OCI-LY1 (cell line): ENCODE results near the gene ADIPOR1.

Source experiments
- H2AFZ ChIP-seq: fragments of 200-600 bp; sonication (generic), shearing (Covaris generic); 2 replicates; pipeline ENCODE4 v1.6.0; 2014; ENCODE audit warnings: antibody characterized with exemption, mild to moderate bottlenecking, low read length
- H3F3A ChIP-seq: fragments of 200-600 bp; sonication (generic), shearing (Covaris generic); 2 replicates; pipeline ENCODE4 v1.6.0; 2014; ENCODE audit warnings: mild to moderate bottlenecking, antibody characterized with exemption, low read length, moderate library complexity; ENCODE audit not compliant: insufficient read depth
- H3K27ac ChIP-seq: fragments of 200-600 bp; sonication (generic); 2 replicates; pipeline ENCODE4 v1.5.1; 2014; ENCODE audit warnings: low read length, mixed run types, mild to moderate bottlenecking, low read depth; ENCODE audit not compliant: poor library complexity, severe bottlenecking
- H3K27me3 ChIP-seq: fragments of 200-600 bp; sonication (generic); 2 replicates; pipeline ENCODE4 v1.6.0; 2014; ENCODE audit warnings: antibody characterized with exemption, mild to moderate bottlenecking, low read length, moderate library complexity; ENCODE audit not compliant: insufficient read depth
- H3K36me3 ChIP-seq: fragments of 200-600 bp; sonication (generic); 2 replicates; pipeline ENCODE4 v1.6.1; 2014; ENCODE audit warnings: mild to moderate bottlenecking, antibody characterized with exemption, low read length, moderate library complexity, mixed read lengths; ENCODE audit not compliant: insufficient read depth
- H3K4me1 ChIP-seq: fragments of 200-600 bp; sonication (generic); 2 replicates; pipeline ENCODE4 v1.5.1; 2014; ENCODE audit warnings: mild to moderate bottlenecking, low read length, moderate library complexity; ENCODE audit not compliant: insufficient read depth, severe bottlenecking
- H3K4me2 ChIP-seq: fragments of 200-600 bp; sonication (generic), shearing (Covaris generic); 2 replicates; pipeline ENCODE4 v1.6.1; 2014; ENCODE audit warnings: low read length
- H3K4me3 ChIP-seq: fragments of 200-600 bp; sonication (generic); 2 replicates; pipeline ENCODE4 v1.5.1; 2014; ENCODE audit warnings: low read length, low read depth, mild to moderate bottlenecking, mixed read lengths; ENCODE audit not compliant: poor library complexity, severe bottlenecking
- H3K79me2 ChIP-seq: fragments of 200-600 bp; shearing (Covaris generic); 2 replicates; pipeline ENCODE4 v1.6.1; 2016; ENCODE audit warnings: mixed run types, low read length, mixed read lengths; ENCODE audit not compliant: insufficient read depth
- H3K9ac ChIP-seq: fragments of 200-600 bp; sonication (generic), shearing (Covaris generic); 2 replicates; pipeline ENCODE4 v1.6.1; 2014; ENCODE audit warnings: mild to moderate bottlenecking, low read length, mixed read lengths
- H3K9me2 ChIP-seq: fragments of 200-600 bp; sonication (generic), shearing (Covaris generic); 2 replicates; pipeline ENCODE4 v1.6.1; 2014; ENCODE audit warnings: low read depth, mild to moderate bottlenecking, low read length, mixed read lengths
- H3K9me3 ChIP-seq: fragments of 200-600 bp; shearing (Covaris generic); 2 replicates; pipeline ENCODE4 v1.6.1; 2014; ENCODE audit warnings: low read length, mixed read lengths
- H4K20me1 ChIP-seq: fragments of 200-600 bp; sonication (generic), shearing (Covaris generic); 2 replicates; pipeline ENCODE4 v1.6.0; 2016; ENCODE audit warnings: mild to moderate bottlenecking, low read length; ENCODE audit not compliant: insufficient read depth
- EZH2 ChIP-seq: fragments of 200-600 bp; sonication (generic), shearing (Covaris generic); IDR thresholded peaks from 2 replicates; pipeline ENCODE4 v1.8.0; 2017; ENCODE audit warnings: borderline replicate concordance, mixed run types, mild to moderate bottlenecking, antibody characterized with exemption, low read length, moderate library complexity, mixed read lengths
- TF ChIP-seq, protein P1 (sequence below): fragments of 200-600 bp; sonication (generic), shearing (Covaris generic); IDR thresholded peaks from 2 replicates; pipeline ENCODE4 v1.5.1; 2017; ENCODE audit warnings: mild to moderate bottlenecking, antibody characterized with exemption, low read length, moderate library complexity, mixed read lengths

ADIPOR1 gene

DNA sequence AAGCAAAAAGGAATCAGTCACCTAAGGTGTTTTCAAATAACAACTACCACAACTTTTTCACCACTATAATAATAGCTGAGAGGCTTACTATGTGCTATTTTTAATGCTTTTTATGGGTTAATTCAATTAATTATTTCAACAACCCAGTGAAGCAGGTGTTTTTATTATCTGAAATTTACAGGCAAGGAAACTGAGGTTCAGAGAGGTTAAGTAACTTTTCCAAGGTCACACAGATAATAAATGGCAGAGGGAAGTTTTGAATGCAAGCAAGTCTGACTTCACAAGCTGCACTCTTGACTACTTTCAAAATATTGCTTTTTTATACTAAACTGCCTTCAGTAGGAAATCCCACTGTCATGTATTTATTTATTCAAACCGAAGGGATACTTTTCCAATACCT lies 44.8 kb upstream of the ADIPOR1 start:
- peaks cover 14% of the 10 kb centered on the region for H3K4me1 ChIP-seq
- no peak for TF ChIP-seq EZH2
- TF ChIP-seq, protein P1, sequence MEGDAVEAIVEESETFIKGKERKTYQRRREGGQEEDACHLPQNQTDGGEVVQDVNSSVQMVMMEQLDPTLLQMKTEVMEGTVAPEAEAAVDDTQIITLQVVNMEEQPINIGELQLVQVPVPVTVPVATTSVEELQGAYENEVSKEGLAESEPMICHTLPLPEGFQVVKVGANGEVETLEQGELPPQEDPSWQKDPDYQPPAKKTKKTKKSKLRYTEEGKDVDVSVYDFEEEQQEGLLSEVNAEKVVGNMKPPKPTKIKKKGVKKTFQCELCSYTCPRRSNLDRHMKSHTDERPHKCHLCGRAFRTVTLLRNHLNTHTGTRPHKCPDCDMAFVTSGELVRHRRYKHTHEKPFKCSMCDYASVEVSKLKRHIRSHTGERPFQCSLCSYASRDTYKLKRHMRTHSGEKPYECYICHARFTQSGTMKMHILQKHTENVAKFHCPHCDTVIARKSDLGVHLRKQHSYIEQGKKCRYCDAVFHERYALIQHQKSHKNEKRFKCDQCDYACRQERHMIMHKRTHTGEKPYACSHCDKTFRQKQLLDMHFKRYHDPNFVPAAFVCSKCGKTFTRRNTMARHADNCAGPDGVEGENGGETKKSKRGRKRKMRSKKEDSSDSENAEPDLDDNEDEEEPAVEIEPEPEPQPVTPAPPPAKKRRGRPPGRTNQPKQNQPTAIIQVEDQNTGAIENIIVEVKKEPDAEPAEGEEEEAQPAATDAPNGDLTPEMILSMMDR: no peak
- H3K4me3 ChIP-seq: no peak overlapping the region
- H3K27me3 ChIP-seq: no peaks in the 10 kb centered on the region
- H3K27ac ChIP-seq: no peak overlapping the region
- H4K20me1 ChIP-seq: no peaks in the 10 kb centered on the region
- peaks cover 5% of the 10 kb centered on the region for H3K79me2 ChIP-seq
- H2AFZ ChIP-seq: no peak overlapping the region
- H3F3A ChIP-seq: no peaks in the 10 kb centered on the region
- no peak overlapping the region for H3K9ac ChIP-seq
- H3K4me2 ChIP-seq: no peak overlapping the region
- no peaks in the 10 kb centered on the region for H3K9me2 ChIP-seq
- no peaks in the 10 kb centered on the region for H3K36me3 ChIP-seq
- no peaks in the 10 kb centered on the region for H3K9me3 ChIP-seq

DNA sequence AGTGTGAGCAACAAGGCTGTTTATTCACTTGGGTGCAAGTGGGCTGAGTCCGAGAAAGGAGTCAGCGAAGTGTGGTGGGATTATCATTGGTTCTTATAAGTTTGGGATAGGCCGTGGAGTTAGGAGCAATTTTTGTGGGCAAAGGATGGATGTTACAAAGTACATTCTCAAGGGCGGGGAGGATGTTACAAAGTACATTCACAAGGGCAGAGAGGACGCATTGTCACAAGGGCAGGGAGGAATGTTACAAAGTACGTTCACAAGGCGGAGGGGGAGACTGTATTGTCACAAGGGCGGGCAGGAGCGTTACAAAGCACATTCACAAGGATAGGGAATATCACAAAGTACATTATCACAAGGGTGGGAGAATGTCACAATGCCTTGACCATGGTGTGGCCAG lies 43.9 kb upstream of the ADIPOR1 start:
- Histone ChIP-seq H3K9ac (no peak overlapping the region), H3K4me2 (no peak overlapping the region), H2AFZ (no peak overlapping the region), H3F3A (no peaks in the 10 kb centered on the region), H3K27ac (no peak overlapping the region), H3K27me3 (no peaks in the 10 kb centered on the region), H4K20me1 (no peaks in the 10 kb centered on the region), H3K79me2 (no peaks in the 10 kb centered on the region), H3K9me2 (no peaks in the 10 kb centered on the region), H3K4me1 (peaks cover 13% of the 10 kb centered on the region), H3K9me3 (no peaks in the 10 kb centered on the region), H3K36me3 (no peaks in the 10 kb centered on the region), H3K4me3 (no peak overlapping the region)
- no peak for TF ChIP-seq EZH2
- TF ChIP-seq, protein P1: no peak

DNA sequence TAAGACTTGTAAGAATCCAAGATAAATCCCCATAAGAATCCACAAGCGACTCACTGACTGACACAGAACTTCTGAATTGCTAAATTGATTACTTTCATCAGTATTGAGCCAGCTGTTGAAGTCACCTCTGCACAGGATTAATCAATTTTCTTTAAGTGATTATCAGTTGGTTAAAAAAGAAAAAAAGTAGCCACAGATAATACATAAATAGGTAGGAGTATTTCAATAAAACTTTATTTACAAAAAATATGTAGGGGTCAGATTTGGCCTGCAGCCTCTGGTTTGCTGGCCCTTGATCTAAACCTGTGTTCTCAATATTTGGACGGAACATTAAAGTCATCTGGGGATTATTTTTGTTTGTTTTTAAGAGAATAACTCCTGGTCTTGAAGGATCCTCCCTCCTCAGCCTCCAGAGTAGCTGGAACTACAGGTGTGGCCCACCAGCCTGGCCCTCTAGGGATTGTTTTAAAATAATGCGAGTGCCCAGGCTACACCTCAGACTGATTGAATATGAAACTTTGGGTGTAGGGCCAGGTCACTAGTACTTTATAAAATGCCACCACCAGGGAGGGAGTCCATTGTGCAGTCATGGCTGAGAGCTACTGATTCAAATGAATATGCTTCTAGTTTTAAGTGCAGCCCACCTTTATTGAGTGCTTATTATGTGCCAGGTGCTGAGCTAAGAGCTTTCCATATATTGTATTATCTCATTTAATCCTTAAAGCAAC lies 42.3 kb upstream of the ADIPOR1 start:
- H3K9ac ChIP-seq: no peak overlapping the region
- H3K4me1 ChIP-seq: peaks cover 6% of the 10 kb centered on the region
- no peak for TF ChIP-seq EZH2
- TF ChIP-seq, protein P1: no peak
- no peaks in the 10 kb centered on the region for H4K20me1 ChIP-seq
- H3K9me2 ChIP-seq: no peaks in the 10 kb centered on the region
- no peak overlapping the region for H3K4me3 ChIP-seq
- no peaks in the 10 kb centered on the region for H3K79me2 ChIP-seq
- no peaks in the 10 kb centered on the region for H3K9me3 ChIP-seq
- no peaks in the 10 kb centered on the region for H3F3A ChIP-seq
- no peak overlapping the region for H3K27ac ChIP-seq
- H2AFZ ChIP-seq: no peak overlapping the region
- H3K4me2 ChIP-seq: no peak overlapping the region
- no peaks in the 10 kb centered on the region for H3K27me3 ChIP-seq
- H3K36me3 ChIP-seq: no peaks in the 10 kb centered on the region
